DOHH2 (cell line): Measurements from ENCODE around the gene KCNJ13.

Source experiments
- H3F3A ChIP-seq: fragments of 200-600 bp; sonication (generic), shearing (Covaris generic); 2 replicates; pipeline ENCODE4 v1.6.0; 2016; ENCODE audit warnings: antibody characterized with exemption, mild to moderate bottlenecking; ENCODE audit not compliant: control insufficient read depth, insufficient read depth
- H3K27ac ChIP-seq: fragments of 200-600 bp; sonication (generic); 2 replicates; pipeline ENCODE4 v1.5.1; 2014; ENCODE audit warnings: low read depth, mild to moderate bottlenecking, low read length, moderate library complexity
- H3K27me3 ChIP-seq: fragments of 200-600 bp; sonication (generic); 2 replicates; pipeline ENCODE4 v1.6.1; 2014; ENCODE audit warnings: mild to moderate bottlenecking, low read length, mixed read lengths; ENCODE audit not compliant: control insufficient read depth
- H3K36me3 ChIP-seq: fragments of 200-600 bp; sonication (generic); 2 replicates; pipeline ENCODE4 v1.6.1; 2014; ENCODE audit warnings: mild to moderate bottlenecking, low read length, moderate library complexity, mixed read lengths; ENCODE audit not compliant: control insufficient read depth
- H3K4me1 ChIP-seq: fragments of 200-600 bp; sonication (generic); 2 replicates; pipeline ENCODE4 v1.6.1; 2014; ENCODE audit warnings: mild to moderate bottlenecking, low read length, mixed read lengths; ENCODE audit not compliant: control insufficient read depth
- H3K4me2 ChIP-seq: fragments of 200-600 bp; sonication (generic); 2 replicates; pipeline ENCODE4 v1.6.0; 2014; ENCODE audit warnings: mild to moderate bottlenecking, low read length, moderate library complexity
- H3K4me3 ChIP-seq: fragments of 200-600 bp; sonication (generic); 2 replicates; pipeline ENCODE4 v1.5.1; 2014; ENCODE audit warnings: mild to moderate bottlenecking, low read length, mixed read lengths
- H3K79me2 ChIP-seq: fragments of 200-600 bp; sonication (generic); 2 replicates; pipeline ENCODE4 v1.6.1; 2014; ENCODE audit warnings: mild to moderate bottlenecking, low read length, mixed read lengths; ENCODE audit not compliant: control insufficient read depth
- H3K9me2 ChIP-seq: fragments of 200-600 bp; sonication (generic); replicated peaks from 2 replicates; pipeline ENCODE4 v1.6.1; 2014; ENCODE audit warnings: mild to moderate bottlenecking, low read length, mixed read lengths; ENCODE audit not compliant: control insufficient read depth
- H3K9me3 ChIP-seq: fragments of 200-600 bp; sonication (generic); 2 replicates; pipeline ENCODE4 v1.6.1; 2014; ENCODE audit warnings: antibody characterized with exemption, low read length, mixed read lengths; ENCODE audit not compliant: control insufficient read depth, insufficient read depth
- H4K20me1 ChIP-seq: fragments of 200-600 bp; sonication (generic); 2 replicates; pipeline ENCODE4 v1.6.0; 2014; ENCODE audit warnings: low read depth, mild to moderate bottlenecking, antibody characterized with exemption, low read length, moderate library complexity; ENCODE audit not compliant: control insufficient read depth, insufficient read depth
- EZH2phosphoT487 ChIP-seq: fragments of 200-600 bp; sonication (generic); IDR thresholded peaks from 2 replicates; pipeline ENCODE4 v1.6.1; 2017; ENCODE audit warnings: borderline replicate concordance, mild to moderate bottlenecking, antibody characterized with exemption, low read length, moderate library complexity, mixed read lengths
- TF ChIP-seq, protein P1 (sequence below): fragments of 200-600 bp; sonication (generic); IDR thresholded peaks from one replicate; pipeline ENCODE4 v1.5.1; 2014; ENCODE audit warnings: antibody characterized with exemption, mild to moderate bottlenecking, low read depth, low read length; ENCODE audit not compliant: poor library complexity, severe bottlenecking

The KCNJ13 gene

DNA sequence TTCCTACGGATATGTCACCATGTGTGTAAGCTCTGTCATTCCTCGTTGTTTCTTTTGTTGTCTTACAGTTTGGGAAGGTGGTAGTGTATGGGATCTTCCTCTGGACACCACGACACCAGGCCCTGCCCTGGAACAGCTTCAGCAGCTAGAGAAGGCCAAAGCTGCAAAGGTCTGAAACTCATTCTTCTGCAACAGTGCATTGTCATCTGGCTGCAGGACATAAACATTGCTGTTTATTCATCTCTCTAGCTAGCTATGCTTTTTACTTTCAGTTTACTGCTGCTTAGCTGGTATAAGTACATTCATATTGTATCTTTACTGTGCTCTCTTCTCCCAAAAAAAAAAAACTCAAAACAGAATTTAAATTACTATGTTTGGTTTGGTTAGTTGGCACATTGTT is 39.2 kb upstream of the KCNJ13 start:
- no peaks in the 10 kb centered on the region for H3K79me2 ChIP-seq
- H3K4me3 ChIP-seq = no peak overlapping the region
- no peaks in the 10 kb centered on the region for H4K20me1 ChIP-seq
- H3K4me1 ChIP-seq = no peaks in the 10 kb centered on the region
- no peaks in the 10 kb centered on the region for H3F3A ChIP-seq
- TF ChIP-seq, protein P1, sequence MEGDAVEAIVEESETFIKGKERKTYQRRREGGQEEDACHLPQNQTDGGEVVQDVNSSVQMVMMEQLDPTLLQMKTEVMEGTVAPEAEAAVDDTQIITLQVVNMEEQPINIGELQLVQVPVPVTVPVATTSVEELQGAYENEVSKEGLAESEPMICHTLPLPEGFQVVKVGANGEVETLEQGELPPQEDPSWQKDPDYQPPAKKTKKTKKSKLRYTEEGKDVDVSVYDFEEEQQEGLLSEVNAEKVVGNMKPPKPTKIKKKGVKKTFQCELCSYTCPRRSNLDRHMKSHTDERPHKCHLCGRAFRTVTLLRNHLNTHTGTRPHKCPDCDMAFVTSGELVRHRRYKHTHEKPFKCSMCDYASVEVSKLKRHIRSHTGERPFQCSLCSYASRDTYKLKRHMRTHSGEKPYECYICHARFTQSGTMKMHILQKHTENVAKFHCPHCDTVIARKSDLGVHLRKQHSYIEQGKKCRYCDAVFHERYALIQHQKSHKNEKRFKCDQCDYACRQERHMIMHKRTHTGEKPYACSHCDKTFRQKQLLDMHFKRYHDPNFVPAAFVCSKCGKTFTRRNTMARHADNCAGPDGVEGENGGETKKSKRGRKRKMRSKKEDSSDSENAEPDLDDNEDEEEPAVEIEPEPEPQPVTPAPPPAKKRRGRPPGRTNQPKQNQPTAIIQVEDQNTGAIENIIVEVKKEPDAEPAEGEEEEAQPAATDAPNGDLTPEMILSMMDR = no peak
- TF ChIP-seq EZH2phosphoT487 = no peak
- H3K9me2 ChIP-seq = no peaks in the 10 kb centered on the region
- no peak overlapping the region for H3K27ac ChIP-seq
- H3K36me3 ChIP-seq = peaks cover 83% of the 10 kb centered on the region
- H3K27me3 ChIP-seq = no peaks in the 10 kb centered on the region
- no peak overlapping the region for H3K4me2 ChIP-seq
- H3K9me3 ChIP-seq = no peaks in the 10 kb centered on the region

DNA sequence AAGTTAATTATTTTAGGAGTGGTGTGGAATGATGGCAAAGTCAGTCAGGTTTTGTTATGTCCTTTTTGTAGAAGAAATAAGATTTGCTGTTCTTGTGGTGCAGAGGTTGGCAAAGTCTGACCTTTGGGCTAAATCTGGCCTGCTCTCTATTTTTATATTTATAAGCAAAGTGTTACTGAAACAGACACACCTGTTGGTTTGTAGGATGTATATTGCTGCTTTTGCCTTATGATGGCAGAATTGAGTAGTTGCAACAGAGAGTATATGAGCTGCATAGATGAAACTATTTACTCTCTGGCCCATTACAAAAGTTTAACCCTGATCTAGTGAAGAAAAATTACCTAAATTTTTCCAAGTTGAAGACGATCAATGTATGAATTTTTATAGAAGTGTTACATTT is 34.1 kb upstream of the KCNJ13 start:
- Histone ChIP-seq H3K79me2 (no peaks in the 10 kb centered on the region), H3K4me3 (no peak overlapping the region), H3K9me2 (no peaks in the 10 kb centered on the region), H3K27me3 (no peaks in the 10 kb centered on the region), H3K4me1 (no peaks in the 10 kb centered on the region), H3F3A (no peaks in the 10 kb centered on the region), H3K27ac (no peak overlapping the region), H3K36me3 (peaks cover 80% of the 10 kb centered on the region), H3K9me3 (no peaks in the 10 kb centered on the region), H4K20me1 (no peaks in the 10 kb centered on the region), H3K4me2 (no peak overlapping the region)
- no peak for TF ChIP-seq EZH2phosphoT487
- TF ChIP-seq, protein P1 = no peak

DNA sequence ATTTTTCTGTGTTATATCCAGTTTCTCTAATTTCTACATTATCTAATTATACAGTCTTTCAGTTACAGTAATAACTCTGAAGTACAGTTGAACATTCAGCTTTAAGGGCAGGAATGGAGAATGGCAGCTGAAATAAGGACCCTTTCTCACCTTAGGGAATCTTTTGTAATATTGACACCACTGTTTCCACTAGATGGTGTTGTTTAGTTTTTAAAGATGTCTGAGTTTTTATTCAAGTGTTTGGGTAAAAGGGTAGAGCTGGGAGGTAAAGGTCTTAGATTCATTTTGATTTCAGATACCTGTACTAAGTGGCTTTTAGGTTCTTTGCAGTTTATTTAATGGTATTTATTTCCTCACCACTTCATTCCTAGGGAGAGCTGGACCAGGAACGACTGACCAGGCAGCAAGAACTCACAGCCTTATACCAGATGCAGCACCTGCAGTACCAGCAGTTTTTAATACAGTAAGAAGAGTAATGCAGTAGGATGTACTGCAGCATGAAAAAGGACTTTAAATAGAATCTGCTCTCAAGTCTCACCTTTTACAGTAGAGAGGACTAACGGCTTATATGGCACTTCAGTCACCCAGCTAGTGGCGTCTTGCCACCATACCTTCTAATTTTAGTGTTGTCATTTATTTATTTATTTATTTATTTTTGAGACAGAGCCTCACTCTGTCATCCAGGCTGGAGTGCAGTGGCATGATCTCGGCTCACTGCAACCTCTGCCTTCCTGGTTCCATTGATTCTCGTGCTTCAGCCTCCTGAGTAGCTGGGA is 33.2 kb upstream of the KCNJ13 start:
- TF ChIP-seq, protein P1 = peak; percentile 22
- no peak for TF ChIP-seq EZH2phosphoT487
- Histone ChIP-seq H3K4me3 (no peak overlapping the region), H3K9me3 (no peaks in the 10 kb centered on the region), H3K4me1 (no peaks in the 10 kb centered on the region), H3K36me3 (peaks cover 74% of the 10 kb centered on the region), H3K27me3 (no peaks in the 10 kb centered on the region), H3K9me2 (no peaks in the 10 kb centered on the region), H3K79me2 (no peaks in the 10 kb centered on the region), H3K27ac (no peak overlapping the region), H3K4me2 (no peak overlapping the region), H3F3A (no peaks in the 10 kb centered on the region), H4K20me1 (no peaks in the 10 kb centered on the region)
